Measurements from ENCODE around the gene CRYBB3.
A peak's percentile ranks its signal among the peaks of the same experiment; 100 is the strongest.

CRYBB3 gene

DNA sequence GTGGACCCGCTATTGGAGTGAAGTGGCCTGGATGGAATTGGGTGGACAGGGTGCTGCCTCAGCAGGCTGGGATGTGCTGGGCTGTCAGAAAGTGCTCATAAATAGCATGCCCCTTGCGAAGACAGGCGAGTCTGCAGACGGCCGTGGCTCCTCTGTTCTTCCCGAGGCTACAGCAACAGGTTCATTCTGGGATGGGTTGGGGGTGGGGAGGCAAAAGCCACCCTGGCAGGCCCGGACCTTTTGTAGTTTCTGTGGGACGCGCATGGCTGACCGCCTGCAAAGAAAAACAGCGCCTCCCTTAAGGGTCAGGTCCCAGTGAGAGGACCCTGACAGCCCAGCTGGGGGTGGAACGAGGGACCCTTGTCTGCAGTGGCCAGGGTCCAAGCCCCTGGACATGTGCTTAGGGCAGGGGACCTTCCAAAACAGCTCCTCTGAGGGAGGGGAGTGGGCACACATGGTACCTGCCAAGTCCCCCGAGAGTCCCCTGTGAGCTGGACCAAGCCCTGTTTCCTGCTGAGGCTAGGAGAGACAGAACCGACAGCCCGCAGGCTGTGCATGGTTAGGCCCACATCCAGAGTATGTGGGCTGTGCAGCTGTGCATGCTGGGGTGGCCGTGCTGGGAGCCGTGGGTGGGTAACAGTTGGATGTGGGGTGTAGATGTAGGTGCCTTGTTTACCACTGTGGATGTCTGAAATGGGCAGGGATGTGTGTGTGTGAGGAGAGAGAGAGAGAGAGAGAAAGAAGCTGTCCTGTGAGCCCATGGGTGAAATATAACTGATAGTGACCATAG is at the start of gene CRYBB3:
TSS of gene CRYBB3 (plus strand) at position 128 of the 790 bp plus-strand sequence. CDS start 1,539 bp downstream, outside the sequence.
- Histone ChIP-seq H3K27ac (ENCODE audit: low read length) (no peak within 1 kb of the TSS), H3K9ac (ENCODE audit: low read length in 2 of 2) (no peak within 1 kb of the TSS), H3K9me3 (ENCODE audit: control insufficient read depth in 2 of 2, low read length in 2 of 2) (no peaks in the 10 kb centered on the region), H3K4me1 (ENCODE audit: control insufficient read depth, insufficient read depth, low read length) (no peaks in the 10 kb centered on the region), H3K4me3 (ENCODE audit: low read length in 2 of 2) (no peak within 1 kb of the TSS), H3K27me3 (ENCODE audit: control insufficient read depth in 1 of 2, insufficient read depth in 2 of 2, low read length in 2 of 2) (no peaks in the 10 kb centered on the region), H3K36me3 (ENCODE audit: control insufficient read depth in 2 of 2, insufficient read depth in 2 of 2, low read length in 2 of 2) (peaks cover 0 to 7% of the 10 kb centered on the region in 2 donors)

GRCh38 chr22:25153961-25154666 is 45.5 kb upstream of the CRYBB3 start:
- Histone ChIP-seq H3K4me1 (ENCODE audit: control insufficient read depth, insufficient read depth, low read length) (peaks cover 18% of the 10 kb centered on the region), H3K27ac (ENCODE audit: low read length) (peak overlapping the region; percentile 69), H3K27me3 (ENCODE audit: control insufficient read depth in 1 of 2, insufficient read depth in 2 of 2, low read length in 2 of 2) (no peaks in the 10 kb centered on the region), H3K9me3 (ENCODE audit: control insufficient read depth in 2 of 2, low read length in 2 of 2) (no peaks in the 10 kb centered on the region), H3K9ac (ENCODE audit: low read length in 2 of 2) (peak overlapping the region in 1 of 2 donors; percentile 13), H3K36me3 (ENCODE audit: control insufficient read depth in 2 of 2, insufficient read depth in 2 of 2, low read length in 2 of 2) (no peaks in the 10 kb centered on the region), H3K4me3 (ENCODE audit: low read length in 2 of 2) (no peak overlapping the region)

GRCh38 chr22:25154667-25154999 is 45.0 kb upstream of the CRYBB3 start:
- Histone ChIP-seq H3K27ac (ENCODE audit: low read length) (peak overlapping the region; percentile 69), H3K4me3 (ENCODE audit: low read length in 2 of 2) (no peak overlapping the region), H3K27me3 (ENCODE audit: control insufficient read depth in 1 of 2, insufficient read depth in 2 of 2, low read length in 2 of 2) (no peaks in the 10 kb centered on the region), H3K4me1 (ENCODE audit: control insufficient read depth, insufficient read depth, low read length) (peaks cover 18% of the 10 kb centered on the region), H3K36me3 (ENCODE audit: control insufficient read depth in 2 of 2, insufficient read depth in 2 of 2, low read length in 2 of 2) (no peaks in the 10 kb centered on the region), H3K9me3 (ENCODE audit: control insufficient read depth in 2 of 2, low read length in 2 of 2) (no peaks in the 10 kb centered on the region), H3K9ac (ENCODE audit: low read length in 2 of 2) (no peak overlapping the region)

DNA sequence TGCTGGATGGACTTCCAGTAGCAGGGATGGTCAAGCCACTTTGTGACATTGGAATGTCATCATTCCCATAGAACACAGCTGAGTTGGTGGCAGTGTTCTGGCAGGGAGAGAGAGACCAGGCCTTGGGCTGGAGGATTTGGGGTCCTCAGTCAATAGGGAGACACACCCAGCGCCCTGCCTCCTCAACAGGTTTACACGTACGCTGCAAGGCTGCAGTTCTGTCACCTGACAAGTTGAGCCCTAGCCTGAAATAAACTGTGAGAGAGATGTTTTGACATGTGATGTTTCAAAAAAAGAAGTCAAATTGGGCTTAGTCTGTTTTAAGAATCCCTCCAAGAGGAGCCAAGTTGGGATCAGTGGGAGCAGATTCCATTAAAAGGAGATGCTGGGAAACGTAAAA is 42.9 kb upstream of the CRYBB3 start:
- H3K4me3 ChIP-seq (ENCODE audit: low read length in 2 of 2) = no peak overlapping the region
- no peaks in the 10 kb centered on the region for H3K27me3 ChIP-seq (ENCODE audit: control insufficient read depth in 1 of 2, insufficient read depth in 2 of 2, low read length in 2 of 2)
- H3K9me3 ChIP-seq (ENCODE audit: control insufficient read depth in 2 of 2, low read length in 2 of 2) = no peaks in the 10 kb centered on the region
- peaks cover 18% of the 10 kb centered on the region for H3K4me1 ChIP-seq (ENCODE audit: control insufficient read depth, insufficient read depth, low read length)
- H3K27ac ChIP-seq (ENCODE audit: low read length) = no peak overlapping the region
- H3K9ac ChIP-seq (ENCODE audit: low read length in 2 of 2) = no peak overlapping the region
- H3K36me3 ChIP-seq (ENCODE audit: control insufficient read depth in 2 of 2, insufficient read depth in 2 of 2, low read length in 2 of 2) = no peaks in the 10 kb centered on the region

DNA sequence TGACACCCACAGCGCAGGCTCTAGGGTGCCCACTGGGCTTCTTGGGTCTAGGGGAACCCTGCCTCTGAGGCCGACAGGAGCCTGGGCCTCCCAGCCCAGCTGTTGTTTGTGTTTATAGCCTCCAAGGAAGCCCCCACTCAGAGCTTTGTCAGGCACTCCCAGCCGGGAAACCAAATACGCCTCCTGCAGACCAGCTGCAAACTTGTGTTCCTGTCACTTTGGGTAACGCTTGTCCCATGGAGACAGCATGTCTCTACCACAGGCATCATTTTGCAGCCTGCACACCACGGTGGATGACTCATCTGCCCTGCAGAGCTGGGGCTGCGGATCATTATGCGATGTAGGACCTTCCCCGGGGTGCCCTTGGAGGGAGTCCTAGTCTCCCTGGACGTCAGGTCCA is 40.6 kb upstream of the CRYBB3 start:
- H3K9me3 ChIP-seq (ENCODE audit: control insufficient read depth in 2 of 2, low read length in 2 of 2) = no peaks in the 10 kb centered on the region
- H3K27me3 ChIP-seq (ENCODE audit: control insufficient read depth in 1 of 2, insufficient read depth in 2 of 2, low read length in 2 of 2) = no peaks in the 10 kb centered on the region
- no peaks in the 10 kb centered on the region for H3K36me3 ChIP-seq (ENCODE audit: control insufficient read depth in 2 of 2, insufficient read depth in 2 of 2, low read length in 2 of 2)
- H3K27ac ChIP-seq (ENCODE audit: low read length) = no peak overlapping the region
- no peak overlapping the region for H3K4me3 ChIP-seq (ENCODE audit: low read length in 2 of 2)
- H3K9ac ChIP-seq (ENCODE audit: low read length in 2 of 2) = no peak overlapping the region
- peaks cover 11% of the 10 kb centered on the region for H3K4me1 ChIP-seq (ENCODE audit: control insufficient read depth, insufficient read depth, low read length)

DNA sequence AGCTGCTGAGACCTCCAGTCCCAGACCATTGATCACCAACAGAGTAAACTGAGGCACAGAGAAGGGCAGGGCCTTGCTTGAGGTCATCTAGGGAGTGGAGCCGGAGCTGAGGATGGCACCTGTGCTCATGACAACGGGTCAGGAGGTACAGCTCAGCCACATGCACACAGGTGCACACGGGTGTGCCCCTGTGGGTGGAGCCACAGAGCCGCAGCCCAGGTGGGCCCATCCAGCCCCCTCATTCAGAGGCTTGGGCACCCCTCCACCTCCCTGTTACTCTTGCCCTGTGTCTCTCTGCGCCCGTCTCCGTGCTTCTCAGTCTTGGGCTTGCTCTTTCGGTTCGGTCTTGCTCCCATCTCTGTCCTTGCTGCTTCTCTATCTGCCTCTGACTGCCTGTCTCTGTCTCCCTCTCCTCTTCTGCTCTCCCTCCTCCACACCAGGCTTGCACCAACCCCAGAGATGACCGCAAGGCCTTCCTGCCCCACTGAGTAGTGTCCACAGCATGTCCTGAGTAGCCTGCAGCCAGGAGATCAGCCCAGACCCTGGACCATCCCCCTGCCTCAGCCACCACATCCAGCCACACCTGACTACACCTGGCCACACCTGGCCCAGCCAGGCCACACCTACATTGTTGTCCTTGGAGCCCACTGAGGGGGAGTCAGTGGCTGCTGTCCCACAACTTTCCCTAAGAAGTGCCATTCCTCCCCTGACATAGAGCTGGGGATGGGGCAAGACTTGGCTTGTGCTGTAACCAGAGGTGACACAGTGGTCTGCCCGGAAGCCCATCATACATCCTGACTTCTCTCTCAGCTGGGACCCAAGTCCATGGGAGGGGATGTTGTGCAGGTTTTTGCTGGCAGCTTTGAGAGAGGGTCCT is 39.3 kb upstream of the CRYBB3 start:
- Histone ChIP-seq H3K4me3 (ENCODE audit: low read length in 2 of 2) (no peak overlapping the region), H3K9me3 (ENCODE audit: control insufficient read depth in 2 of 2, low read length in 2 of 2) (no peaks in the 10 kb centered on the region), H3K27me3 (ENCODE audit: control insufficient read depth in 1 of 2, insufficient read depth in 2 of 2, low read length in 2 of 2) (no peaks in the 10 kb centered on the region), H3K9ac (ENCODE audit: low read length in 2 of 2) (no peak overlapping the region), H3K4me1 (ENCODE audit: control insufficient read depth, insufficient read depth, low read length) (peaks cover 3% of the 10 kb centered on the region), H3K36me3 (ENCODE audit: control insufficient read depth in 2 of 2, insufficient read depth in 2 of 2, low read length in 2 of 2) (no peaks in the 10 kb centered on the region), H3K27ac (ENCODE audit: low read length) (no peak overlapping the region)

- no peaks in the 10 kb centered on the region for H3K36me3 ChIP-seq (ENCODE audit: control insufficient read depth in 2 of 2, insufficient read depth in 2 of 2, low read length in 2 of 2)
- peaks cover 3% of the 10 kb centered on the region for H3K4me1 ChIP-seq (ENCODE audit: control insufficient read depth, insufficient read depth, low read length)
- H3K4me3 ChIP-seq (ENCODE audit: low read length in 2 of 2) = no peak overlapping the region
- no peaks in the 10 kb centered on the region for H3K27me3 ChIP-seq (ENCODE audit: control insufficient read depth in 1 of 2, insufficient read depth in 2 of 2, low read length in 2 of 2)
- no peak overlapping the region for H3K27ac ChIP-seq (ENCODE audit: low read length)
- H3K9ac ChIP-seq (ENCODE audit: low read length in 2 of 2) = no peak overlapping the region
- H3K9me3 ChIP-seq (ENCODE audit: control insufficient read depth in 2 of 2, low read length in 2 of 2) = no peaks in the 10 kb centered on the region
Measured at GRCh38 chr22:25161017-25161915, 38.4 kb upstream of the CRYBB3 start.

GRCh38 chr22:25161916-25162530 is 37.6 kb upstream of the CRYBB3 start:
- no peak overlapping the region for H3K9ac ChIP-seq (ENCODE audit: low read length in 2 of 2)

GRCh38 chr22:25162561-25162960 is 37.1 kb upstream of the CRYBB3 start:
- Histone ChIP-seq H3K36me3 (ENCODE audit: control insufficient read depth in 2 of 2, insufficient read depth in 2 of 2, low read length in 2 of 2) (no peaks in the 10 kb centered on the region), H3K27ac (ENCODE audit: low read length) (no peak overlapping the region), H3K9ac (ENCODE audit: low read length in 2 of 2) (no peak overlapping the region), H3K4me3 (ENCODE audit: low read length in 2 of 2) (no peak overlapping the region), H3K4me1 (ENCODE audit: control insufficient read depth, insufficient read depth, low read length) (peaks cover 3% of the 10 kb centered on the region), H3K9me3 (ENCODE audit: control insufficient read depth in 2 of 2, low read length in 2 of 2) (no peaks in the 10 kb centered on the region), H3K27me3 (ENCODE audit: control insufficient read depth in 1 of 2, insufficient read depth in 2 of 2, low read length in 2 of 2) (no peaks in the 10 kb centered on the region)

More at GRCh38 chr22:25161916-25162530, 37.6 kb upstream of the CRYBB3 start:
- H3K27me3 ChIP-seq (ENCODE audit: control insufficient read depth in 1 of 2, insufficient read depth in 2 of 2, low read length in 2 of 2) = no peaks in the 10 kb centered on the region
- no peak overlapping the region for H3K4me3 ChIP-seq (ENCODE audit: low read length in 2 of 2)
- no peak overlapping the region for H3K27ac ChIP-seq (ENCODE audit: low read length)
- no peaks in the 10 kb centered on the region for H3K9me3 ChIP-seq (ENCODE audit: control insufficient read depth in 2 of 2, low read length in 2 of 2)
- peaks cover 3% of the 10 kb centered on the region for H3K4me1 ChIP-seq (ENCODE audit: control insufficient read depth, insufficient read depth, low read length)
- H3K36me3 ChIP-seq (ENCODE audit: control insufficient read depth in 2 of 2, insufficient read depth in 2 of 2, low read length in 2 of 2) = no peaks in the 10 kb centered on the region

Measured in stomach smooth muscle (tissue), 2 donors.